HFF-Myc (cell line): ENCODE measurements around the gene HIPK3.

Experiments
- DNase-seq: peaks from one replicate; pipeline ENCODE4 v3.0.0-alpha.2; 2011; ENCODE audit warnings: low read depth; ENCODE audit errors: extremely low read depth
- H3K4me3 ChIP-seq: replicated peaks from 2 replicates; pipeline ENCODE4 v1.5.1; 2011; ENCODE audit warnings: low read depth, mild to moderate bottlenecking, control low read depth, low read length
- TF ChIP-seq, protein P1 (sequence below): IDR thresholded peaks from 2 replicates; pipeline ENCODE4 v1.5.1; 2012; ENCODE audit warnings: mild to moderate bottlenecking, low read depth, low read length, control low read depth; ENCODE audit errors: missing control alignments

The HIPK3 gene

DNA sequence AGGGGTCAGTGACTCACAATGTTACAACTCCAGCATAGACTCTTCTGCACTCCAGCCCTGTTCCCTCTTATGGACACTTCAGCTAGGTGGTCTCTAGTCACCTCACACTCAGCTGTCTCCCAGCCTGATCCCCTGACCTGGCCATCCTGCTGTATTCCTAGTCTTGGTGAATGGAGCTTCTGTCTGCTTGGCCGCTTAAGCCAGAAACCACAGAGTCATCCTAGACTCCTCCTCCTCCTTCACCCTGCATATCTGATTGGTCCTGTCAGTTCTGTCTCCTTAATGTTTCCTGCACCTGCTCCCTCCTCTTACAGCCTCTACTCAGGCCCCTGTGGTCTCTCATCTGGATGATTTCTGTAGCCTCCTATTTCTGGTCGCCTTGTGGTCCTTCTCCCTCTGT, 144.9 kb downstream of the HIPK3 start:
- DNase-seq, result no peak
- TF ChIP-seq, protein P1, sequence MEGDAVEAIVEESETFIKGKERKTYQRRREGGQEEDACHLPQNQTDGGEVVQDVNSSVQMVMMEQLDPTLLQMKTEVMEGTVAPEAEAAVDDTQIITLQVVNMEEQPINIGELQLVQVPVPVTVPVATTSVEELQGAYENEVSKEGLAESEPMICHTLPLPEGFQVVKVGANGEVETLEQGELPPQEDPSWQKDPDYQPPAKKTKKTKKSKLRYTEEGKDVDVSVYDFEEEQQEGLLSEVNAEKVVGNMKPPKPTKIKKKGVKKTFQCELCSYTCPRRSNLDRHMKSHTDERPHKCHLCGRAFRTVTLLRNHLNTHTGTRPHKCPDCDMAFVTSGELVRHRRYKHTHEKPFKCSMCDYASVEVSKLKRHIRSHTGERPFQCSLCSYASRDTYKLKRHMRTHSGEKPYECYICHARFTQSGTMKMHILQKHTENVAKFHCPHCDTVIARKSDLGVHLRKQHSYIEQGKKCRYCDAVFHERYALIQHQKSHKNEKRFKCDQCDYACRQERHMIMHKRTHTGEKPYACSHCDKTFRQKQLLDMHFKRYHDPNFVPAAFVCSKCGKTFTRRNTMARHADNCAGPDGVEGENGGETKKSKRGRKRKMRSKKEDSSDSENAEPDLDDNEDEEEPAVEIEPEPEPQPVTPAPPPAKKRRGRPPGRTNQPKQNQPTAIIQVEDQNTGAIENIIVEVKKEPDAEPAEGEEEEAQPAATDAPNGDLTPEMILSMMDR, result no peak
- H3K4me3 ChIP-seq, result no peak overlapping the region

DNA sequence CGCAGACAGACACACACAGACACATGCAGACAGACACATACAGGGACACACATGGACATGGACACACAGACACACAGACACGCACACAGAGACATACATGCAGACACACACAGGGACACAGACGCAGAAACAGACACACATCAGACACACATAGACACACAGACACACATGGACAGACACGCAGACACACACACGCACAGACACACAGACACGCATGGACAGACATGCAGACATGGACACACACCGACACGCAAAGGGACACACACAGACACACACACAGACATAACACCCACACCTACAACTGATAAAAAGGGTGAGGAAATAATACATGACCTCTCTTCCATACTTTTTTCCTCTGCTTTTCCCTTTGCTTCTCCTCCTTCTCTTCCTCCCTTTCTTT, 146.2 kb downstream of the HIPK3 start:
- H3K4me3 ChIP-seq, result no peak overlapping the region
- TF ChIP-seq, protein P1, result no peak
- DNase-seq, result no peak

DNA sequence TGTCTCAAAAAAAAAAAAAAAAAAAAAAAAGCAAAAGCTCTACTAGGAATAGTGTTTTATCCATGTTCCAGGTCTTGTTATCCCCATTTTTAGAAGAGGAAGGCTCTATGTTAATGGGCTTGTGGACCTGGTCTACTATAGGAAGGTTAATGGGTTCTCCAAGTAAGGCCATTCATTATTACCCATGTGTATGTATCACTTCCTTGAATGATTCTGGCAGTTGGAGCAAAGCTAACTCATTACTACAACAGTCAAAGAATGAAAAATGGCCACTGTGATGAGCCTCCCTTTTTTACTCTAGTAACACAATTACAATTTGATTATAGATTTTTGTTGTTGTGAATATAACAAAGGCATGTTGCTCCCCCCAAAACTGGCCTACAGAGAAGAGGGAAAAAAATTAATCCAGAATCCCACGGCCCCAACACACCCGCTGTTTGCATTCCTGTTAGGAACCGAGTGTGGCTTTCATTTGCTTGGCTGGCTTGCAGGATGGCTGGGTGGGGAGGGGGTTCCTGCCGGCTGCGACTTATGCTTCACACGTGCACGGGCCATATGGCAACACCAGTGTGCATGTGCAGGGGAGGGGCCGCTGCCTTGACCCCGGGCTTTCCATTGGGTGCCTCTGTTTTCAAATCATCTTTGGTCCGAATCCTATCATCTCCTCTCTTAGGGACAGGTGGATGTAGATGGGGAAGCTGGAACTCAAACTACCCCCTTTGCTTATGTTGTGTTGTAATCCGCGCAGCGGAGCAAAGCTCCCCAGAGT, 148.8 kb downstream of the HIPK3 start:
- DNase-seq, result no peak
- TF ChIP-seq, protein P1, result no peak
- no peak overlapping the region for H3K4me3 ChIP-seq
